Right cardiac atrium (tissue), 5 donors: ENCODE measurements around the gene PRRG1. TPM values are rescaled to one million over a fixed set of nuclear protein-coding genes. Genes with fewer than 3 reads are reported as not detected.
"Not testable (repeated sequence)": the region's sequence is repeated elsewhere in the genome, so short reads cannot be mapped to it uniquely, and the experiment has no call there.

ENCODE experiments used
- ATAC-seq, 2 donors: fragments of 200-7000 bp; cut with Tn5 transposase; one replicate each; pipeline versions ENCODE4 v1.8.0 to v1.9.1; 2020; ENCODE audit warnings: moderate library complexity in 2 of 2, mild to moderate bottlenecking in 1 of 2
- DNase-seq, 3 donors: peaks; one replicate each; pipeline ENCODE4 v3.0.0-alpha.2; 2020
- H3K27ac ChIP-seq: one replicate; pipeline ENCODE4 v1.5.1; 2013; ENCODE audit warnings: mild to moderate bottlenecking, low read length, control low read depth, moderate library complexity
- H3K27me3 ChIP-seq: one replicate; pipeline ENCODE4 v1.6.1; 2013; ENCODE audit not compliant: control insufficient read depth, insufficient read depth
- H3K4me1 ChIP-seq: one replicate; pipeline ENCODE4 v1.6.1; 2013; ENCODE audit warnings: low read length; ENCODE audit not compliant: control insufficient read depth, insufficient read depth
- H3K4me3 ChIP-seq: one replicate; pipeline ENCODE4 v1.5.1; 2013; ENCODE audit warnings: low read length, control low read depth
- H3K9me3 ChIP-seq: one replicate; pipeline ENCODE4 v1.6.1; 2013; ENCODE audit warnings: low read length; ENCODE audit not compliant: control insufficient read depth
- WGBS: extraction: QIAGEN DNeasy Blood & Tissue Kit; methylation state at CpG from one replicate; pipeline ENCODE4 v1.1.7; 2013; 5-methylcytosine and 5-hydroxymethylcytosine counted together
- intact Hi-C, 4 donors: fragments of 100-400 bp; cut with DNase I; formaldehyde crosslinking; loops; one replicate each; pipeline versions ENCODE4 v1.11.0 to v1.14.0; 2022 to 2023
- polyA plus RNA-seq: library from polyadenylated mRNA; stranded (reverse); fragments of 200-250 nt; gene quantifications from one replicate; pipeline ENCODE4 v1.2.3, GENCODE V29; 2013
- total RNA-seq, 4 donors: library from RNA; stranded (reverse); fragmentation: NEBNext Ultra II Directional; extraction: Animal tissue kit (Norgen Biotek cat#: 25700); gene quantifications; one replicate each; pipeline ENCODE4 v1.2.1, GENCODE V29; 2021
- donor health status: healthy with polysubstance abuse.
- donor health status: DM: no; HTN: yes; CAD: no.
- donor health status: DM: no; HTN: no; CAD: no.
- donor health status: DM: no; HTN: yes; CAD: no; lungs with severe emphysema.
- donor health status: DM: yes; HTN: yes; CAD: no.

The PRRG1 gene
- total and polyA plus RNA-seq, 5 donors, result 6.1 to 15.2 (median 12.0) TPM

DNA sequence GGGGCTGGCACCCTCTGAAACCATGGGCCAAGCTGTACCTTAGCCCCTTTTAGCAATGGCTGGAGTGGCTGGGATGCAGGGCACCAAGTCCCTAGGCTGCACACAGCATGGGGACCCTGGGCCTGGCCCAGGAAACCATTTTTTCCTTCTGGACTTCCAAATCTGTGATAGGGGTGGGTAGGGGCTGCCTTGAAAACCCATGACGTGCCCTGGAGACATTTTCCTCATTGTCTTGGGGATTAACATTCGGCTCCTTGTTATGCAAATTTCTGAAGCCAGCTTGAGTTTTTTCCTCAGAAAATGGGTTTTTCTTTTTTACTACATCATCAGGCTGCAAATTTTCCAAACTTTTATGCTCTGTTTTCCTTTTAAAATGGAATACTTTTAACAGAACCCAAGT, 79.8 kb downstream of the PRRG1 start:
- H3K4me3 ChIP-seq, H3K27ac ChIP-seq, intact Hi-C loops, H3K27me3 ChIP-seq, ATAC-seq, DNase-seq, H3K4me1 ChIP-seq, H3K9me3 ChIP-seq: not testable (repeated sequence)
- WGBS, result 95% methylated on average over 2 of the region's 2 CpGs

GRCh38 chrX:37434362-37434761, 85.2 kb downstream of the PRRG1 start:
- Histone ChIP-seq H3K27me3 (no peaks in the 10 kb centered on the region), H3K27ac (no peak overlapping the region), H3K4me3 (no peak overlapping the region), H3K9me3 (no peaks in the 10 kb centered on the region), H3K4me1 (no peaks in the 10 kb centered on the region)
- no peak for ATAC-seq
- WGBS, result 97% methylated on average over 1 of the region's 1 CpG
- intact Hi-C loops, result no loop called here
- no peak for DNase-seq

- Histone ChIP-seq H3K4me1 (no peaks in the 10 kb centered on the region), H3K27me3 (no peaks in the 10 kb centered on the region), H3K4me3 (no peak overlapping the region), H3K27ac (no peak overlapping the region), H3K9me3 (no peaks in the 10 kb centered on the region)
- ATAC-seq (no peak), DNase-seq (no peak)
- intact Hi-C loops, result no loop called here
- 89% methylated on average over 1 of the region's 1 CpG for WGBS
These were observed 88.0 kb downstream of the PRRG1 start for GRCh38 chrX:37437160-37437559.

DNA sequence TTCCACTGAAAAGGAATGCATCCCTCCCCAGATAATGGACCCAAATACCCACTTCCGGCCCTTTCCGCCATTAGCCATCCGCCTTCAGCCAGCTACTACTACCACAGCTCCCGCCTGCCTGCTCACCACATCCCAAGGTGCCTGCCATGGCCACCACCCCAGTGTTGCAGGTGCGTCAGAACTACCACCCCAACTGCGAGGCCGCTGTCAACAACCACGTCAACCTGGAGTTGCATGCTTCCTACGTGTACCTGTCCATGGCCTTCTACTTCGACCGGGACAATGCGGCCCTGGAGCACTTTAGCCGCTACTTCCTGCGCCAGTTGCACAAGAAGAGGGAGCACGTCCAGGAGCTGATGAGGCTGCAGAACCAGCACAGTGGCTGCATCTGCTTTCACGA, 92.2 kb downstream of the PRRG1 start:
- WGBS, result 97% methylated on average over 16 of the region's 16 CpGs
- no peak for ATAC-seq
- Histone ChIP-seq H3K27ac (no peak overlapping the region), H3K27me3 (no peaks in the 10 kb centered on the region), H3K9me3 (no peaks in the 10 kb centered on the region), H3K4me1 (no peaks in the 10 kb centered on the region), H3K4me3 (no peak overlapping the region)
- DNase-seq, result no peak
- intact Hi-C loops, result no loop called here

DNA sequence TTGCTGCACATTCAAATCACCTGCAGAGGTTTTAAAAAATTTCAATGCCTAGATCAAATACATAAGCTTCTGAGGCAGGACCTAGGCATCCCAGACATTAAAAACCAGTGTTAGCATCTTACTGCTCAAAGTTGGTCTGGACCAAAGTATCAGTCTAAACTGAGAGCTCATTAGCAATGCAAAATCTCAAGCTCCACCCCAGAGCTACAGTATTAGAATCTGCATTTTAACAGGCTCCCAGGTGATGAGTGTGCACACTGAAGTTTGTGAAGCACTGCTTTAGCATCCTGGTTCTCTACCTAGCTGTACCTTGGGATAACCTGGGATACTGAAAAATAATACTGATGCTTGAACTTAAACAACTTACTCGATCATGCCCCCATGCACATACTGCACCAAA, 96.0 kb downstream of the PRRG1 start:
- no peaks in the 10 kb centered on the region for H3K4me1 ChIP-seq
- ATAC-seq (no peak), DNase-seq (no peak)
- no peak overlapping the region for H3K27ac ChIP-seq
- no peak overlapping the region for H3K4me3 ChIP-seq
- no peaks in the 10 kb centered on the region for H3K9me3 ChIP-seq
- WGBS, result 93% methylated on average over 1 of the region's 1 CpG
- intact Hi-C loops, result no loop called here
- H3K27me3 ChIP-seq, result no peaks in the 10 kb centered on the region

DNA sequence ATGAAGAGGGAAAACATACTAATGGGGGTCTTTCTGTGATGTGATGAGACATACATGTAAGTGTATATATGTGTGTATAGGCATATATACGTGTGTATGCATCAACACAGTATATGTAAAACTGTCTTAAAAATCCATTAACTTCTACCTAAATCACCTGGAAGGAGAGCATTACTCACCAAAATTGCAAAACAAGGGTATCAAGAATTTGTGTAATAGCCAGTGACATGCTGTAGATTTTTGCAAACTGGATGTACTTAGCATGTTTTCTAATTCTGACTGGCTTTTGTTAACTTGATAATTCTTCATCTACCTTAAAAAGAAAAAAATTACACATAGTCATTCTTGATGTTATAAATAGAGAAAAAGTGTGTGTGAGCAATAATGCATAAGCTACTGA, 104.7 kb downstream of the PRRG1 start:
- WGBS, result 98% methylated on average over 1 of the region's 1 CpG
- intact Hi-C loops, result no loop called here
- no peak for ATAC-seq

DNA sequence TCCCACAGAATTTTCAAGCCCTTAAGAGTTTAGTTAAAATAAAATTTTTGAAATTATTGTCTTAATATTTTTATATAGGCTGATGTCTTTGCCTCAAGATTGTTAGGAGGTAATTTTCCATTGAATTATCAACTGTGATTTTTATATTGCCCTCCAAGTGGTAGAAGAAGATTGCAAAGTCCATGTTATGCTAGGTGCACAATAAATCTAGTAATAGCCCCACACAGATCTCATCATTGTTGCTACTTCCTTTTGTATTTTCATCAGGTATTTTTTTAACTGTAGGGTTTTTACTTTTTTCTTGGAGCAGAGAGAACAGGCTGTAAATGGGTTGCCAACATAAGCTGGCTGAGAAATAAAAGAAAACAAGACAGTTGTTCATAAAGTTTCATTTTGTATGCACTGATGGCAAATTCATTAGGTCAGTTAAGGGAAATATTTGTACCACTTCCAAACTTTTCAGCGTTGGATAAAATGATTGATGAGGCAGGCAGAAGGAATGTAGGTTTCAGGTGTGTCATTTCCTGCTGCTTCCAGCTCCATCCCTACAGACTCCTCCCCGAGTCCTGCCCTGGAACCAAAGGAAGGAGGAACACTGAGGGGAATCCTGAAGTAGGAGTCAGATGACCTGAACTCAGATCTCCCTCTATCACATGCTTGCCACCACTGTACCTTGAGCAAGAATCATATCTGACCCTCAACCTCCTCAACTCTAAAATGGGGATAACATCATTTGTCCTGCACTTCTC, 105.5 kb downstream of the PRRG1 start:
- no peaks in the 10 kb centered on the region for H3K4me1 ChIP-seq
- no peak overlapping the region for H3K27ac ChIP-seq
- no peaks in the 10 kb centered on the region for H3K27me3 ChIP-seq
- H3K4me3 ChIP-seq, result no peak overlapping the region
- intact Hi-C loops, result no loop called here
- no peaks in the 10 kb centered on the region for H3K9me3 ChIP-seq
- ATAC-seq (no peak), DNase-seq (no peak)
- WGBS, result 53% methylated on average over 2 of the region's 2 CpGs

More for the DNA sequence above, 104.7 kb downstream of the PRRG1 start:
- H3K4me1 ChIP-seq, result no peaks in the 10 kb centered on the region
- H3K27me3 ChIP-seq, result no peaks in the 10 kb centered on the region
- H3K27ac ChIP-seq, result no peak overlapping the region
- no peak for DNase-seq
- no peaks in the 10 kb centered on the region for H3K9me3 ChIP-seq
- no peak overlapping the region for H3K4me3 ChIP-seq

DNA sequence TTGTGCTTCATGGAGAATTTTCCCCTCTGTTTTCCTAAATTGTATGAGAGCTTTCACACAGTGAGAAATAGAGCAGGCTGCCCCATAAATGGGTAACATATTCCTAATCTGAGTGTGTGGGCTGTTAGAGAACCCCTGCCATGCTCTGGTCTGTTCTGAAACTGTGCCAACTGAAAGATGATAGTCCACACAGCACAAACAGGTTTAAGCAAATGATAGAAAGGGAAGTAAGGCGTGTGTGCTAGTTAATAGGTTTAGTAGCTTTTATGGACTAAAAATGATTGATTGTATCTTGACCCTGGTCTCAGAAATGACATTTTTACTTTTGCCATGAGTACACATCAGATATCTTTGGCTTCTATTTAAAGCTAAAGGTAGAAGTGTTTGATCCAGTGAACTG, 106.2 kb downstream of the PRRG1 start:
- no peaks in the 10 kb centered on the region for H3K27me3 ChIP-seq
- no peak for DNase-seq
- WGBS, result 91% methylated on average over 1 of the region's 1 CpG
- no peak overlapping the region for H3K4me3 ChIP-seq
- no peak for ATAC-seq
- intact Hi-C loops, result no loop called here
- no peaks in the 10 kb centered on the region for H3K4me1 ChIP-seq
- no peaks in the 10 kb centered on the region for H3K9me3 ChIP-seq
- no peak overlapping the region for H3K27ac ChIP-seq

DNA sequence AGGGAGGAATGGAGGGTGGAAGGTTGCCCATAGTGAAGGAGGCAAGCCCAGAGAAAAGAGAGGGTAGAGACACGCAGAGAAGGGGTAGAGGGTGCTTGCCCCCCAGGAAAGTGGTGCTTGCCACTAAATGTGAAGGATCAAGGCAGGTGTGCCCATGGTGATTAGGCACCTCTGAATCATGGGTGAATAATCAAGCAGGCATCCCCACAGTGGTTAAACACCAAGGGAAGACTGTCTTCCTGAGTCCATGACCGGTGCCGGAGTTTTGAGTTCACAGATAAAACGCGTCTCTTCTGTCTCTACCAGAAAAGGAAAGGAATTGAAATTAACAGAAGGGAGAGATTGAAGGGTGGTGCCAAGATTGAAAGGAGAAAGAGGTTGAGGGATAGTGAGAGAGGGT, 111.1 kb downstream of the PRRG1 start:
- intact Hi-C loops, H3K4me1 ChIP-seq, H3K4me3 ChIP-seq, ATAC-seq, H3K27me3 ChIP-seq, H3K27ac ChIP-seq, DNase-seq, H3K9me3 ChIP-seq: not testable (repeated sequence)
- 89% methylated on average over 5 of the region's 5 CpGs for WGBS

DNA sequence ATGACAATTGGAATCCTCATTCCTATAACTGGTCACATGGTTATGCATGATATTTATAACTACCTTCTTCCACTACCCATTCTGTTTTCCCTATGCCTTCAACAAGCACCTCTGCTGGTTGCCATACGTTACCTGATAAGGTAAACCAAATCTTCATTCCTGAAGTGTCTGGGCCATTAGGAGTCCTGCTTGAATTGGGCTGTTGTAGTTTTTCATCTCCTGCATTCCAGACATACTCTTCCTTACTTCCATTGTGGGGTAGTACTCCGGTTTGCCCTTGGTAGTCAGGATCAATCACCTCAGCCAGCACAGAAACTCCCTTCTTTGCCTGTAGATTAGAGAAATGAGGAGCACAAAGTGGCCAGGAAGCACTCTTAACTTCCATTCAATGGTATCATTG, 113.2 kb downstream of the PRRG1 start:
- Histone ChIP-seq H3K27ac (no peak overlapping the region), H3K9me3 (no peaks in the 10 kb centered on the region), H3K4me3 (no peak overlapping the region), H3K27me3 (no peaks in the 10 kb centered on the region), H3K4me1 (no peaks in the 10 kb centered on the region)
- DNase-seq (no peak), ATAC-seq (no peak)
- intact Hi-C loops, result no loop called here
- WGBS, result 89% methylated on average over 2 of the region's 2 CpGs

GRCh38 chrX:37468124-37468739, 119.1 kb downstream of the PRRG1 start:
- Histone ChIP-seq H3K4me3 (no peak overlapping the region), H3K27ac (no peak overlapping the region), H3K9me3 (no peaks in the 10 kb centered on the region), H3K4me1 (no peaks in the 10 kb centered on the region), H3K27me3 (no peaks in the 10 kb centered on the region)
- no peak for DNase-seq
- ATAC-seq, result no peak
- intact Hi-C loops, result no loop called here
- WGBS, result 93% methylated on average over 3 of the region's 3 CpGs
